B cell (primary cell): ENCODE results near the gene MIPOL1.

Experiments used
- CTCF ChIP-seq: fragments of 200-600 bp; IDR thresholded peaks from one replicate; pipeline ENCODE4 v1.8.0; 2022; ENCODE audit warnings: antibody characterized with exemption, mild to moderate bottlenecking
- EZH2 ChIP-seq: IDR thresholded peaks from 2 replicates; pipeline ENCODE4 v1.6.1; 2012; ENCODE audit warnings: borderline replicate concordance, low read depth, mild to moderate bottlenecking, moderate library complexity, low read length; ENCODE audit not compliant: insufficient read depth, poor library complexity, severe bottlenecking

- TF ChIP-seq CTCF: no peak
- TF ChIP-seq EZH2: no peak
These were observed 392.1 kb downstream of the MIPOL1 start for GRCh38 chr14:37589715-37590427.
